HepG2 (cell line): ENCODE results near the gene TUBA4B. TPM values are rescaled to one million over a fixed set of nuclear protein-coding genes. Genes with fewer than 3 reads are reported as not detected.

Experiments
- AGO1 ChIP-seq: fragments of 200-400 bp; formaldehyde crosslinking; IDR thresholded peaks from 2 replicates; pipeline ENCODE4 v1.6.1; 2017; ENCODE audit warnings: mild to moderate bottlenecking, low read depth, low read length, moderate library complexity; ENCODE audit not compliant: poor library complexity, severe bottlenecking
- MBNL3 ChIP-seq: fragments of 250-450 bp; sonication (Bioruptor Pico); conservative IDR thresholded peaks from 2 replicates; pipeline ENCODE4 v1.8.0; 2022; ENCODE audit warnings: mild to moderate bottlenecking, inconsistent platforms
- MEF2D ChIP-seq: sonication (generic); formaldehyde crosslinking; IDR thresholded peaks from 2 replicates; pipeline ENCODE4 v1.5.1; 2020; ENCODE audit warnings: mild to moderate bottlenecking, missing genetic modification reagents
- NCOA1 ChIP-seq: sonication (generic); formaldehyde crosslinking; IDR thresholded peaks from 2 replicates; pipeline ENCODE4 v1.9.0; 2021; ENCODE audit warnings: missing genetic modification reagents
- NONO ChIP-seq, 2 experiments: fragments of 450-650 bp in 1 of 2; sonication (generic) in 1 of 2; formaldehyde crosslinking in 1 of 2; IDR thresholded peaks in 1 of 2; conservative IDR thresholded peaks in 1 of 2; 2 replicates each; pipeline versions ENCODE4 v1.6.1 to v1.8.0; 2017 to 2022; ENCODE audit warnings: mild to moderate bottlenecking in 1 of 2, missing genetic modification reagents in 1 of 2, moderate library complexity in 1 of 2
- NRL ChIP-seq: sonication (generic); formaldehyde crosslinking; IDR thresholded peaks from 2 replicates; pipeline ENCODE4 v1.5.0; 2020; ENCODE audit warnings: missing genetic modification reagents, mild to moderate bottlenecking, moderate library complexity, borderline replicate concordance
- RFXANK ChIP-seq: IDR thresholded peaks from 2 replicates; pipeline ENCODE4 v1.6.1; 2016
- SMC3 ChIP-seq: IDR thresholded peaks from 2 replicates; pipeline ENCODE4 v1.6.1; 2011; ENCODE audit warnings: low read length, improper control_type of control experiment
- SPEN ChIP-seq: sonication (generic); formaldehyde crosslinking; IDR thresholded peaks from 2 replicates; pipeline ENCODE4 v1.5.1; 2020; ENCODE audit warnings: low read depth, mild to moderate bottlenecking, missing genetic modification reagents
- SYNCRIP ChIP-seq: fragments of 200-400 bp; formaldehyde crosslinking; IDR thresholded peaks from 2 replicates; pipeline ENCODE4 v1.6.1; 2018; ENCODE audit warnings: mild to moderate bottlenecking, low read depth, low read length; ENCODE audit not compliant: insufficient read depth
- YEATS2 ChIP-seq: sonication (generic); formaldehyde crosslinking; IDR thresholded peaks from 2 replicates; pipeline ENCODE4 v1.4.0; 2020; ENCODE audit warnings: missing genetic modification reagents, borderline replicate concordance
- YEATS4 ChIP-seq: sonication (generic); formaldehyde crosslinking; IDR thresholded peaks from 2 replicates; pipeline ENCODE4 v1.4.0; 2020; ENCODE audit warnings: missing genetic modification reagents, borderline replicate concordance
- polyA plus RNA-seq, 8 experiments: library from polyadenylated mRNA; depleted of rRNA in 3 of 8; stranded (reverse) in 7 of 8; unstranded in 1 of 8; fragments of >200 nt; fragmentation: Illumina TruSeq in 4 of 8; extraction: Trizol in 4 of 8; gene quantifications; 2 replicates each; pipeline versions ENCODE4 v1.2.1 to v1.2.3, GENCODE V29; 2011 to 2016; ENCODE audit warnings: low read depth in 4 of 8, missing spikeins in 1 of 8, mixed read lengths in 1 of 8; ENCODE audit not compliant: insufficient read depth in 1 of 8
- total RNA-seq, 5 experiments: library from RNA; depleted of rRNA; stranded (reverse); fragments of >200 nt; fragmentation: Illumina TruSeq; extraction: Trizol; gene quantifications; 2 replicates each; pipeline ENCODE4 v1.2.3, GENCODE V29; 2016; ENCODE audit warnings: low read depth in 1 of 5
- TF ChIP-seq, protein P1 (sequence below): IDR thresholded peaks from 2 replicates; pipeline ENCODE4 v1.6.1; 2016
- TF ChIP-seq, protein P2 (sequence below): IDR thresholded peaks from 2 replicates; pipeline ENCODE4 v1.6.1; 2018; ENCODE audit warnings: missing genetic modification reagents
- TF ChIP-seq, protein P3 (sequence below): sonication (generic); formaldehyde crosslinking; IDR thresholded peaks from 2 replicates; pipeline ENCODE4 v1.4.0; 2020; ENCODE audit warnings: missing genetic modification reagents
- TF ChIP-seq, protein P4 (sequence below): sonication (generic); formaldehyde crosslinking; IDR thresholded peaks from 2 replicates; pipeline ENCODE4 v1.5.0; 2020; ENCODE audit warnings: missing genetic modification reagents, mild to moderate bottlenecking, borderline replicate concordance
- TF ChIP-seq, protein P5 (sequence below): sonication (generic); formaldehyde crosslinking; IDR thresholded peaks from 2 replicates; pipeline ENCODE4 v1.5.1; 2020; ENCODE audit warnings: mild to moderate bottlenecking, missing genetic modification reagents, moderate library complexity

Gene TUBA4B
- total and polyA plus RNA-seq, 2 of the 13 experiments (the other 11 are each of a cell fraction or from before 2014, with no cell fraction given): 0.18 to 0.22 TPM

DNA sequence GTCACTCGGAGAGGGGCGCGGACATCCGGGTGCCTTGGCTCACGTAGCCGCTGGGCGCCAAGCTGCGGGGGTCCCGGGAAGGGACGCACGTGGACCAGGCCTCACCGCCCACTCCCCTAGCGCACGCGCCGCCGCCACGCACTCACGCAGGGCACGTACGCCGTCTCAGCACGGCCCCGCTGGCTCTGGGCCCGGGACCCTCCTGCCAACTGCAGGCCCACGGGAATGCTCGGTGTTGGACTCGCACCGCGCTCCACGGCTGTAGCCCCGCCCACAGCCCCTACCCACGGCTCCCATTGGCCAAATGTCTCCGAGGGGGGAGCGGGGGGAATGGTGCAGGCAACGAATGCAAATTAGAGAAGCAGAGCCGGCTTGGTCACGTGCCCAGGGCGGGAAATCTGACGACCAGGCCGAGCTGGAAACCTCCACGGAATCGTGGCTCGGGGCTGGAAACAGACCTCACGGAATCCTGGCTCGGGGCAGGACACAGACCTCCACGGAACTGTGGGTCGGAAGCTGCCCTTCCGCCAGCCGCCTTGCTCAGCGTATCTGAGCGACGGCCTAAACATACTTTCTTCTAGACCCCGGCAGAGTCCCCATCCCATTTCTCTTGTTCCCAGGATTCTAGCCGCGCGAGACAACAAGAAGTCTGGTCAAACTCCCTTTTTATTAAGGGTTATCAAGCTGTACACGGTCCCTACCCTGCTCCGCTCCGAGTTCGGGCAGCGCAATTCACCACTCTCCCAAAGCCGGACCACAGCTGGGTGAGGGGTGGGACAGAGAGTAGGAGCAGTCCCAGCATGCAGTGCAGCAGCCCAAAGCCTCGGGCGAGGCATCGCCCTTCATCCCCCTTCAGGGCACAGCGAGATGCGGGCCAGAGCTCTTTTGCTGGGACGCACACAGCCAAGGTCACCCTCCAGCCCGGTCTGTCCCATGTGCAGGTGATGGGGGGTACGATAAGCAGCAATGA, 34.0 kb upstream of the TUBA4B start, which contains the start of gene ABCB6 (continued):
- TF ChIP-seq YEATS4 (CRISPR knock-in tag) (peak; percentile 97), SPEN (CRISPR knock-in tag) (peak; percentile 98), NRL (CRISPR knock-in tag) (peak; percentile 97), SYNCRIP (no peak), NCOA1 (peak; percentile 99), NONO (IDR thresholded peaks at IDR 0.05) (no peak), NONO (CRISPR knock-in tag; conservative IDR thresholded peaks at IDR 0.05) (peak; percentile 99), RFXANK (CRISPR knock-in tag) (peak; percentile 82), MEF2D (CRISPR knock-in tag) (peak; percentile 50; the same call in 1 of the 2 replicates), AGO1 (peak; percentile 97), MBNL3 (CRISPR knock-in tag) (no peak), YEATS2 (CRISPR knock-in tag) (peak; percentile 94), SMC3 (no peak)
- TF ChIP-seq, protein P1, sequence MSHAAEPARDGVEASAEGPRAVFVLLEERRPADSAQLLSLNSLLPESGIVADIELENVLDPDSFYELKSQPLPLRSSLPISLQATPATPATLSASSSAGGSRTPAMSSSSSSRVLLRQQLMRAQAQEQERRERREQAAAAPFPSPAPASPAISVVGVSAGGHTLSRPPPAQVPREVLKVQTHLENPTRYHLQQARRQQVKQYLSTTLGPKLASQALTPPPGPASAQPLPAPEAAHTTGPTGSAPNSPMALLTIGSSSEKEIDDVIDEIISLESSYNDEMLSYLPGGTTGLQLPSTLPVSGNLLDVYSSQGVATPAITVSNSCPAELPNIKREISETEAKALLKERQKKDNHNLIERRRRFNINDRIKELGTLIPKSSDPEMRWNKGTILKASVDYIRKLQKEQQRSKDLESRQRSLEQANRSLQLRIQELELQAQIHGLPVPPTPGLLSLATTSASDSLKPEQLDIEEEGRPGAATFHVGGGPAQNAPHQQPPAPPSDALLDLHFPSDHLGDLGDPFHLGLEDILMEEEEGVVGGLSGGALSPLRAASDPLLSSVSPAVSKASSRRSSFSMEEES (CRISPR knock-in tag): peak; percentile 70
- TF ChIP-seq, protein P2, sequence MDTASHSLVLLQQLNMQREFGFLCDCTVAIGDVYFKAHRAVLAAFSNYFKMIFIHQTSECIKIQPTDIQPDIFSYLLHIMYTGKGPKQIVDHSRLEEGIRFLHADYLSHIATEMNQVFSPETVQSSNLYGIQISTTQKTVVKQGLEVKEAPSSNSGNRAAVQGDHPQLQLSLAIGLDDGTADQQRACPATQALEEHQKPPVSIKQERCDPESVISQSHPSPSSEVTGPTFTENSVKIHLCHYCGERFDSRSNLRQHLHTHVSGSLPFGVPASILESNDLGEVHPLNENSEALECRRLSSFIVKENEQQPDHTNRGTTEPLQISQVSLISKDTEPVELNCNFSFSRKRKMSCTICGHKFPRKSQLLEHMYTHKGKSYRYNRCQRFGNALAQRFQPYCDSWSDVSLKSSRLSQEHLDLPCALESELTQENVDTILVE (CRISPR knock-in tag): no peak; the same call in none of the 2 replicates
- TF ChIP-seq, protein P3, sequence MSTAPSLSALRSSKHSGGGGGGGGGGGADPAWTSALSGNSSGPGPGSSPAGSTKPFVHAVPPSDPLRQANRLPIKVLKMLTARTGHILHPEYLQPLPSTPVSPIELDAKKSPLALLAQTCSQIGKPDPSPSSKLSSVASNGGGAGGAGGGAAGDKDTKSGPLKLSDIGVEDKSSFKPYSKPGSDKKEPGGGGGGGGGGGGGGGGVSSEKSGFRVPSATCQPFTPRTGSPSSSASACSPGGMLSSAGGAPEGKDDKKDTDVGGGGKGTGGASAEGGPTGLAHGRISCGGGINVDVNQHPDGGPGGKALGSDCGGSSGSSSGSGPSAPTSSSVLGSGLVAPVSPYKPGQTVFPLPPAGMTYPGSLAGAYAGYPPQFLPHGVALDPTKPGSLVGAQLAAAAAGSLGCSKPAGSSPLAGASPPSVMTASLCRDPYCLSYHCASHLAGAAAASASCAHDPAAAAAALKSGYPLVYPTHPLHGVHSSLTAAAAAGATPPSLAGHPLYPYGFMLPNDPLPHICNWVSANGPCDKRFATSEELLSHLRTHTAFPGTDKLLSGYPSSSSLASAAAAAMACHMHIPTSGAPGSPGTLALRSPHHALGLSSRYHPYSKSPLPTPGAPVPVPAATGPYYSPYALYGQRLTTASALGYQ (CRISPR knock-in tag): 0 out of 2 replicates have a peak, but pooled peaks have one; percentile 38
- TF ChIP-seq, protein P4, sequence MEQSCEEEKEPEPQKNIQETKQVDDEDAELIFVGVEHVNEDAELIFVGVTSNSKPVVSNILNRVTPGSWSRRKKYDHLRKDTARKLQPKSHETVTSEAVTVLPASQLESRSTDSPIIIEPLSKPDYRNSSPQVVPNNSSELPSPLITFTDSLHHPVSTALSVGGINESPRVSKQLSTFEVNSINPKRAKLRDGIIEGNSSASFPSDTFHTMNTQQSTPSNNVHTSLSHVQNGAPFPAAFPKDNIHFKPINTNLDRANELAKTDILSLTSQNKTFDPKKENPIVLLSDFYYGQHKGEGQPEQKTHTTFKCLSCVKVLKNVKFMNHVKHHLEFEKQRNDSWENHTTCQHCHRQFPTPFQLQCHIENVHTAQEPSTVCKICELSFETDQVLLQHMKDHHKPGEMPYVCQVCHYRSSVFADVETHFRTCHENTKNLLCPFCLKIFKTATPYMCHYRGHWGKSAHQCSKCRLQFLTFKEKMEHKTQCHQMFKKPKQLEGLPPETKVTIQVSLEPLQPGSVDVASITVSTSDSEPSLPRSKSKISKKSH (CRISPR knock-in tag): peak; percentile 95
- TF ChIP-seq, protein P5, sequence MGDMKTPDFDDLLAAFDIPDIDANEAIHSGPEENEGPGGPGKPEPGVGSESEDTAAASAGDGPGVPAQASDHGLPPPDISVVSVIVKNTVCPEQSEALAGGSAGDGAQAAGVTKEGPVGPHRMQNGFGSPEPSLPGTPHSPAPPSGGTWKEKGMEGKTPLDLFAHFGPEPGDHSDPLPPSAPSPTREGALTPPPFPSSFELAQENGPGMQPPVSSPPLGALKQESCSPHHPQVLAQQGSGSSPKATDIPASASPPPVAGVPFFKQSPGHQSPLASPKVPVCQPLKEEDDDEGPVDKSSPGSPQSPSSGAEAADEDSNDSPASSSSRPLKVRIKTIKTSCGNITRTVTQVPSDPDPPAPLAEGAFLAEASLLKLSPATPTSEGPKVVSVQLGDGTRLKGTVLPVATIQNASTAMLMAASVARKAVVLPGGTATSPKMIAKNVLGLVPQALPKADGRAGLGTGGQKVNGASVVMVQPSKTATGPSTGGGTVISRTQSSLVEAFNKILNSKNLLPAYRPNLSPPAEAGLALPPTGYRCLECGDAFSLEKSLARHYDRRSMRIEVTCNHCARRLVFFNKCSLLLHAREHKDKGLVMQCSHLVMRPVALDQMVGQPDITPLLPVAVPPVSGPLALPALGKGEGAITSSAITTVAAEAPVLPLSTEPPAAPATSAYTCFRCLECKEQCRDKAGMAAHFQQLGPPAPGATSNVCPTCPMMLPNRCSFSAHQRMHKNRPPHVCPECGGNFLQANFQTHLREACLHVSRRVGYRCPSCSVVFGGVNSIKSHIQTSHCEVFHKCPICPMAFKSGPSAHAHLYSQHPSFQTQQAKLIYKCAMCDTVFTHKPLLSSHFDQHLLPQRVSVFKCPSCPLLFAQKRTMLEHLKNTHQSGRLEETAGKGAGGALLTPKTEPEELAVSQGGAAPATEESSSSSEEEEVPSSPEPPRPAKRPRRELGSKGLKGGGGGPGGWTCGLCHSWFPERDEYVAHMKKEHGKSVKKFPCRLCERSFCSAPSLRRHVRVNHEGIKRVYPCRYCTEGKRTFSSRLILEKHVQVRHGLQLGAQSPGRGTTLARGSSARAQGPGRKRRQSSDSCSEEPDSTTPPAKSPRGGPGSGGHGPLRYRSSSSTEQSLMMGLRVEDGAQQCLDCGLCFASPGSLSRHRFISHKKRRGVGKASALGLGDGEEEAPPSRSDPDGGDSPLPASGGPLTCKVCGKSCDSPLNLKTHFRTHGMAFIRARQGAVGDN (CRISPR knock-in tag): peak; percentile 99
